Activated CD8-positive, alpha-beta T cell treated with anti-CD3 and anti-CD28 coated beads for 36 hours (primary cell): ENCODE results near the gene SMIM14. TPM values are rescaled to one million over a fixed set of nuclear protein-coding genes. Genes with fewer than 3 reads are reported as not detected.
"Not testable (repeated sequence)": the region's sequence is repeated elsewhere in the genome, so short reads cannot be mapped to it uniquely, and the experiment has no call there.

Experiments used
- ATAC-seq: fragments of 200-7000 bp; cut with Tn5 transposase; one replicate; pipeline ENCODE4 v1.10.0; 2021; ENCODE audit warnings: mild to moderate bottlenecking, moderate library complexity
- CTCF ChIA-PET: fragments of 350-600 bp; sonication (Branson Sonifier 250); formaldehyde crosslinking; loops from one replicate; lab custom pipeline; 2021; ENCODE audit warnings: antibody characterized with exemption; lab: Charles Lee
- POLR2A ChIA-PET: fragments of 350-600 bp; sonication (Branson Sonifier 250); formaldehyde crosslinking; loops from one replicate; lab custom pipeline; 2021; ENCODE audit warnings: antibody characterized with exemption; lab: Charles Lee
- DNase-seq: peaks from one replicate; pipeline ENCODE4 v3.0.0-alpha.2; 2020
- H3K27ac Mint-ChIP-seq: one replicate; pipeline ENCODE4 v1.8.0; 2021; ENCODE audit warnings: mild to moderate bottlenecking, mixed read lengths
- H3K27me3 Mint-ChIP-seq: one replicate; pipeline ENCODE4 v1.8.0; 2021; ENCODE audit warnings: mixed read lengths
- H3K36me3 Mint-ChIP-seq: one replicate; pipeline ENCODE4 v1.8.0; 2021; ENCODE audit warnings: low read depth, mixed read lengths
- H3K4me1 Mint-ChIP-seq: one replicate; pipeline ENCODE4 v1.8.0; 2021; ENCODE audit warnings: low read depth, mixed read lengths
- H3K4me3 Mint-ChIP-seq: one replicate; pipeline ENCODE4 v1.8.0; 2021; ENCODE audit warnings: mild to moderate bottlenecking, moderate library complexity, mixed read lengths
- H3K9me3 Mint-ChIP-seq: one replicate; pipeline ENCODE4 v1.8.0; 2021; ENCODE audit warnings: mixed read lengths
- intact Hi-C: fragments of 100-400 bp; cut with micrococcal nuclease; formaldehyde crosslinking; loops from one replicate; pipeline ENCODE4 v1.10.0; 2022
- total RNA-seq, 2 experiments: library from RNA; stranded (reverse); gene quantifications; one replicate each; pipeline ENCODE4 v1.2.3, GENCODE V29; 2021
- TF ChIP-seq, protein P1 (sequence below): fragments of 200-600 bp; IDR thresholded peaks from one replicate; pipeline ENCODE4 v1.8.0; 2022; ENCODE audit warnings: antibody characterized with exemption, mild to moderate bottlenecking

The SMIM14 gene
- total RNA-seq, 2 experiments from 2014 or later, result 0.87 to 2.0 TPM

DNA sequence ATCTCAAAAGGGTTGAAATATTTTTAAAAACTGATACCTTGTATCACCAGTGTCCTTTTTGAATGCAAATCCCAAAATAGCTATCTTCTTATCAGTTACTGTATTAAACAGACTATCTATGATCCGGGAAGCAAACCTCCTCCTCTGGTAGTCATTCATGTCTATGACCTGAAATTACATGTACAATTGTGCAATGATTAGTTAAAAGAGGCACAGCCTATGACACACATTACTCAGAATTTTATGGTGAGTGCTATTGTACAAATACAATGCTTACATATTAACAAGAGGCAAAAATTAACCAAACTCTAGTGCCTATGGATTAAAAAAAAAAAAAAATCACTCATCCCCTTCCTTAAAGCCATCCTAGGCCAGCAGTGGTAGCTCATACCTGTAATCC is 133.1 kb downstream of the SMIM14 start:
- Mint-ChIP-seq H3K27ac (no peak overlapping the region), H3K36me3 (peaks cover 17% of the 10 kb centered on the region), H3K4me3 (no peak overlapping the region), H3K27me3 (no peaks in the 10 kb centered on the region), H3K9me3 (no peaks in the 10 kb centered on the region), H3K4me1 (no peaks in the 10 kb centered on the region)
- TF ChIP-seq, protein P1, sequence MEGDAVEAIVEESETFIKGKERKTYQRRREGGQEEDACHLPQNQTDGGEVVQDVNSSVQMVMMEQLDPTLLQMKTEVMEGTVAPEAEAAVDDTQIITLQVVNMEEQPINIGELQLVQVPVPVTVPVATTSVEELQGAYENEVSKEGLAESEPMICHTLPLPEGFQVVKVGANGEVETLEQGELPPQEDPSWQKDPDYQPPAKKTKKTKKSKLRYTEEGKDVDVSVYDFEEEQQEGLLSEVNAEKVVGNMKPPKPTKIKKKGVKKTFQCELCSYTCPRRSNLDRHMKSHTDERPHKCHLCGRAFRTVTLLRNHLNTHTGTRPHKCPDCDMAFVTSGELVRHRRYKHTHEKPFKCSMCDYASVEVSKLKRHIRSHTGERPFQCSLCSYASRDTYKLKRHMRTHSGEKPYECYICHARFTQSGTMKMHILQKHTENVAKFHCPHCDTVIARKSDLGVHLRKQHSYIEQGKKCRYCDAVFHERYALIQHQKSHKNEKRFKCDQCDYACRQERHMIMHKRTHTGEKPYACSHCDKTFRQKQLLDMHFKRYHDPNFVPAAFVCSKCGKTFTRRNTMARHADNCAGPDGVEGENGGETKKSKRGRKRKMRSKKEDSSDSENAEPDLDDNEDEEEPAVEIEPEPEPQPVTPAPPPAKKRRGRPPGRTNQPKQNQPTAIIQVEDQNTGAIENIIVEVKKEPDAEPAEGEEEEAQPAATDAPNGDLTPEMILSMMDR, result no peak
- ATAC-seq (no peak), DNase-seq (no peak)
- intact Hi-C loops, result no loop called here
- POLR2A ChIA-PET, result interaction anchor here (0.6 to 1.3 kb wide), 2 partner anchors 15 to 64 kb away, joined by 5 read pairs; no protein-coding TSS in a partner anchor
- CTCF ChIA-PET, result interaction anchor here (0.7 to 0.9 kb wide), 2 partner anchors 37 to 592 kb away, joined by 3 read pairs; no protein-coding TSS in a partner anchor

DNA sequence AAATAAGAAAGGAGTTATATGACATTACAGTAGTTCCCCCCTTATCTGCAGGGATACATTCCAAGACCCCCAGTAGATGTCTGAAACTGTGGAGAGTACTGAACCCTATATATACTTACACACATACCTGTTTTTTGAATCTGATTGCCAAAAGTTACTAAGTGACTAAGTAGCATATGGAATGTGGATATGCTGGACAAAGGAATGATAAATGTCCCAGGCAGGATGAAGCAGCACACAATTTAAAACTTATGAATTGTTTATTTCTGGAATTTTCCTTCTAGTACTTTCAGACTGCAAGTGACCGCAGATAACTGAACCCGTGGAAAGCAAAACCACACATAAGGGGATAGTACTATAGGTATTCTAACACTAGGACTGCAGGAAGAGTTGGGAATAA is 134.1 kb downstream of the SMIM14 start:
- peaks cover 16% of the 10 kb centered on the region for H3K36me3 Mint-ChIP-seq

DNA sequence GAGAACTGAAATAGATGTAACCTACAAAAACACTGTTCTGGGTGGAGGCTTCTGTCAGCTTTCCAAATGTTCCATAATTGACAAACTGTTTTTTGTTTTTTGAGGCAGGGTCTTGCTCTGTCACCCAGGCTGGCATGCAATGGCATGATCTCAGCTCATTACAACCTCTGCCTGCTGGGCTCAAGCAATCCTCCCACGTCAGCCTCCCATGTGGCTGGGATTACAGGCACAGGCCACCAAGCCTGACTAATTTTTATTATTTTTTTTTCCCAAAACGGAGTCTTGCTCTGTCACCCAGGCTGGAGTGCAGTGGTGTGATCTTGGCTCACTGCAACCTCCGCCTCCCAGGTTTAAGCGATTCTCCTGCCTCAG is 136.0 kb downstream of the SMIM14 start:
- H3K27ac Mint-ChIP-seq, DNase-seq, H3K4me1 Mint-ChIP-seq, H3K4me3 Mint-ChIP-seq, H3K9me3 Mint-ChIP-seq, POLR2A ChIA-PET, intact Hi-C loops, ATAC-seq, H3K27me3 Mint-ChIP-seq: not testable (repeated sequence)
- CTCF ChIA-PET, result interaction anchor here (1.0 kb wide), 1 partner anchor 12 kb away, joined by 3 read pairs; no protein-coding TSS in a partner anchor
- peaks cover 20% of the 10 kb centered on the region for H3K36me3 Mint-ChIP-seq

More for the DNA sequence above, 134.1 kb downstream of the SMIM14 start:
- TF ChIP-seq, protein P1, result no peak
- Mint-ChIP-seq H3K4me3 (no peak overlapping the region), H3K4me1 (no peaks in the 10 kb centered on the region), H3K27me3 (no peaks in the 10 kb centered on the region), H3K27ac (no peak overlapping the region), H3K9me3 (no peaks in the 10 kb centered on the region)
- ChIA-PET CTCF (no interaction called here), POLR2A (no interaction called here)
- DNase-seq, result no peak
- ATAC-seq, result no peak
- intact Hi-C loops, result no loop called here

DNA sequence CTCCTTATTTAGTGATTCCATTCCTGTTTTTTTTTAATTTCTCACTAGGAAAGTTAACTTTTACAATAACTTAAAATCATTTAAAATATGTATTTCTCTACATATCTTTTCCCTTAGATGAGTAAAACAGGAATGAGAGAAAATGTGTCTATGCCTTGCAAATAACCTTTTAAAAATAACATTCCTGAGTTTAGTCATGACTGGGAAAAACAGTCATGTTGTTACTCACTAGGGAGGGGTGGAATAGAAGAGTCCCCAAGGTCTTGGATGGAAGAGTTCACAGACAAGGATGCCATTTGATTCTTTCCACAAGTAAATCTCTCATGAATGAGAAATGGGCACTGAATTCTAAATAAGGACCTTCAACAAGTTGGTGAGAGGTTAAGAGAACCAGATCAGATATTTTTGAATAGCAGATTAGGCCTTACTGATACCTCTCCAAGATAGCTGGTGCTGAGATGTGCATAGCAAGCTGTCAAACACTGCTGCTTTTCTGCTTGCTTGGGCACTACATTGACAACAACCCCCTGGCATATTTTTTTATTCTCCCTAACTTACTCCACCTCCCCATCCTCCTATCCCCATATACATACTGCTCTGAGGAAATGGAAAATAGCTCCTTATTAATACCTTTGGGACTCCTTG is 136.5 kb downstream of the SMIM14 start:
- Mint-ChIP-seq H3K9me3 (no peaks in the 10 kb centered on the region), H3K27ac (no peak overlapping the region), H3K4me1 (no peaks in the 10 kb centered on the region), H3K36me3 (peaks cover 20% of the 10 kb centered on the region), H3K4me3 (no peak overlapping the region), H3K27me3 (no peaks in the 10 kb centered on the region)
- ChIA-PET CTCF (interaction anchor here (1.0 kb wide), 1 partner anchor 11 kb away, joined by 3 read pairs; no protein-coding TSS in a partner anchor), POLR2A (no interaction called here)
- ATAC-seq, result no peak
- intact Hi-C loops, result no loop called here
- TF ChIP-seq, protein P1, result no peak
- DNase-seq, result no peak

DNA sequence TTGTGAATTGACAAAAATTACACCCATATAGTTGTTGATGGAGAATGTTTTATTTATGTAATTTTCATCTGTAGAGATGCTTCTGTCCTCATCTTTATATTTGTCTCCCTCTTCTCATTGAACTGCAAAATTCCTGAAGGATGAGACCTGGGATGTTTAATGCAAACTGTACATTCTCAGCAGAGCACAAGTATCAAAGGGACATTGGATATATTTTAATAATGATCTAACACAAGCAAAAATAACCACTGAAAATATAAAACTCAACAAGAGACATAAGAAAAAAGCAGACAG is 140.0 kb downstream of the SMIM14 start:
- Mint-ChIP-seq H3K36me3 (peaks cover 12% of the 10 kb centered on the region), H3K9me3 (no peaks in the 10 kb centered on the region), H3K4me1 (no peaks in the 10 kb centered on the region), H3K27ac (no peak overlapping the region), H3K4me3 (no peak overlapping the region), H3K27me3 (no peaks in the 10 kb centered on the region)
- CTCF ChIA-PET, result no interaction called here
- TF ChIP-seq, protein P1, result no peak
- intact Hi-C loops, result no loop called here
- POLR2A ChIA-PET, result interaction anchor here (0.7 kb wide), 1 partner anchor 366 kb away, joined by 3 read pairs; no protein-coding TSS in a partner anchor
- DNase-seq (no peak), ATAC-seq (no peak)
